ENCODE results near the gene CD81. TPM values are rescaled to one million over a fixed set of nuclear protein-coding genes. Genes with fewer than 3 reads are reported as not detected.

Gene CD81
- total and polyA plus RNA-seq, 2 donors (not counting 1 experiment from before 2014, with no cell fraction given), result 438 to 611 TPM

GRCh38 chr11:2397005-2397404 is 19.9 kb downstream of the CD81 start:
- Histone ChIP-seq H3K36me3 (ENCODE audit: control insufficient read depth, insufficient read depth, low read length) (peaks cover 41% of the 10 kb centered on the region), H3K27me3 (ENCODE audit: control insufficient read depth, insufficient read depth, low read length) (no peaks in the 10 kb centered on the region), H3K4me1 (ENCODE audit: control insufficient read depth, extremely low read depth, insufficient read depth, low read length) (peaks cover 13% of the 10 kb centered on the region), H3K27ac (ENCODE audit: insufficient read depth, low read length) (no peak overlapping the region), H3K79me2 (ENCODE audit: control insufficient read depth, insufficient read depth, low read length) (peaks cover 35% of the 10 kb centered on the region), H3K9me3 (ENCODE audit: control insufficient read depth, insufficient read depth, low read depth, low read length) (no peaks in the 10 kb centered on the region), H4K20me1 (ENCODE audit: control insufficient read depth, extremely low read depth, insufficient read depth, low read length) (no peaks in the 10 kb centered on the region), H2AFZ (ENCODE audit: low read length) (no peak overlapping the region), H3K4me3 (replicated peaks in 1 of 4; ENCODE audit: control extremely low read depth in 1 of 4, insufficient read depth in 1 of 4, low read depth in 3 of 4, low read length in 4 of 4) (no peak overlapping the region), H3K9ac (ENCODE audit: insufficient read depth, low read length) (no peak overlapping the region), H3K4me2 (ENCODE audit: extremely low read depth, insufficient read depth, low read length) (no peak overlapping the region)
- no peak for DNase-seq (ENCODE audit: low read depth in 2 of 2)
- TF ChIP-seq EZH2 (IDR thresholded peaks at IDR 0.05; ENCODE audit: low read length, missing control alignments) (no peak), CTCF (conservative IDR thresholded peaks at IDR 0.05 in 1 of 2, IDR thresholded peaks at IDR 0.05 in 1 of 2; ENCODE audit: low read depth in 1 of 2, low read length in 2 of 2) (no peak)

GRCh38 chr11:2398664-2399355 is 21.7 kb downstream of the CD81 start:
- Histone ChIP-seq H3K27ac (ENCODE audit: insufficient read depth, low read length) (peak overlapping the region; percentile 83), H3K27me3 (ENCODE audit: control insufficient read depth, insufficient read depth, low read length) (no peaks in the 10 kb centered on the region), H3K4me1 (ENCODE audit: control insufficient read depth, extremely low read depth, insufficient read depth, low read length) (peaks cover 16% of the 10 kb centered on the region), H3K4me2 (ENCODE audit: extremely low read depth, insufficient read depth, low read length) (peak overlapping the region; percentile 38), H3K36me3 (ENCODE audit: control insufficient read depth, insufficient read depth, low read length) (peaks cover 47% of the 10 kb centered on the region), H4K20me1 (ENCODE audit: control insufficient read depth, extremely low read depth, insufficient read depth, low read length) (no peaks in the 10 kb centered on the region), H3K4me3 (replicated peaks in 1 of 4; ENCODE audit: control extremely low read depth in 1 of 4, insufficient read depth in 1 of 4, low read depth in 3 of 4, low read length in 4 of 4) (peak overlapping the region in 1 of 4 experiments; percentile 71), H2AFZ (ENCODE audit: low read length) (no peak overlapping the region), H3K9me3 (ENCODE audit: control insufficient read depth, insufficient read depth, low read depth, low read length) (no peaks in the 10 kb centered on the region), H3K9ac (ENCODE audit: insufficient read depth, low read length) (peak overlapping the region; percentile 16), H3K79me2 (ENCODE audit: control insufficient read depth, insufficient read depth, low read length) (peaks cover 25% of the 10 kb centered on the region)
- TF ChIP-seq EZH2 (IDR thresholded peaks at IDR 0.05; ENCODE audit: low read length, missing control alignments), result no peak
- no peak for TF ChIP-seq CTCF (conservative IDR thresholded peaks at IDR 0.05 in 1 of 2, IDR thresholded peaks at IDR 0.05 in 1 of 2; ENCODE audit: low read depth in 1 of 2, low read length in 2 of 2)
- DNase-seq (ENCODE audit: low read depth in 2 of 2), result no peak

- TF ChIP-seq EZH2 (IDR thresholded peaks at IDR 0.05; ENCODE audit: low read length, missing control alignments) (no peak), CTCF (conservative IDR thresholded peaks at IDR 0.05 in 1 of 2, IDR thresholded peaks at IDR 0.05 in 1 of 2; ENCODE audit: low read depth in 1 of 2, low read length in 2 of 2) (no peak)
- Histone ChIP-seq H2AFZ (ENCODE audit: low read length) (no peak overlapping the region), H3K27ac (ENCODE audit: insufficient read depth, low read length) (peak overlapping the region; percentile 83), H3K27me3 (ENCODE audit: control insufficient read depth, insufficient read depth, low read length) (no peaks in the 10 kb centered on the region), H3K4me2 (ENCODE audit: extremely low read depth, insufficient read depth, low read length) (peak overlapping the region; percentile 38), H4K20me1 (ENCODE audit: control insufficient read depth, extremely low read depth, insufficient read depth, low read length) (no peaks in the 10 kb centered on the region), H3K36me3 (ENCODE audit: control insufficient read depth, insufficient read depth, low read length) (peaks cover 40% of the 10 kb centered on the region), H3K9me3 (ENCODE audit: control insufficient read depth, insufficient read depth, low read depth, low read length) (no peaks in the 10 kb centered on the region), H3K4me1 (ENCODE audit: control insufficient read depth, extremely low read depth, insufficient read depth, low read length) (peaks cover 16% of the 10 kb centered on the region), H3K4me3 (replicated peaks in 1 of 4; ENCODE audit: control extremely low read depth in 1 of 4, insufficient read depth in 1 of 4, low read depth in 3 of 4, low read length in 4 of 4) (peak overlapping the region; percentile 17 to 71 (median 40)), H3K79me2 (ENCODE audit: control insufficient read depth, insufficient read depth, low read length) (peaks cover 21% of the 10 kb centered on the region), H3K9ac (ENCODE audit: insufficient read depth, low read length) (peak overlapping the region; percentile 73)
- peak in 1 of 2 donors; percentile 4 for DNase-seq (ENCODE audit: low read depth in 2 of 2)
Measured at GRCh38 chr11:2399488-2400068, 22.5 kb downstream of the CD81 start.
